Ovary (tissue), 3 donors: ENCODE data around the gene SRRM5.

Source experiments
- CTCF ChIP-seq, 3 donors: fragments of 450-650 bp in 2 of 3; fragments of 200-600 bp in 1 of 3; IDR thresholded peaks; one replicate each; pipeline versions ENCODE4 v1.5.1 to v1.8.0; 2016 to 2022; ENCODE audit warnings: antibody characterized with exemption in 3 of 3, mild to moderate bottlenecking in 1 of 3
- POLR2A ChIP-seq: fragments of 450-650 bp; IDR thresholded peaks from one replicate; pipeline ENCODE4 v1.6.1; 2017; ENCODE audit warnings: antibody characterized with exemption, mild to moderate bottlenecking, moderate library complexity
- donor health status: DM: no; HTN: no; CAD: no.

- peak in 1 of 3 donors; percentile 31 for TF ChIP-seq CTCF (IDR thresholded peaks at IDR 0.05)
- peak; percentile 46 for TF ChIP-seq POLR2A
Measured at GRCh38 chr19:43595999-43596841, 15.7 kb upstream of the SRRM5 start, which contains the start of the genes IRGQ and ZNF576.
